CD14-positive monocyte (primary cell): Measurements from ENCODE around the gene RMI2. TPM values are rescaled to one million over a fixed set of nuclear protein-coding genes. Genes with fewer than 3 reads are reported as not detected.

Source experiments
- DNase-seq, 3 donors: peaks; one replicate each; pipeline ENCODE4 v3.0.0-alpha.2; 2011 to 2022
- H2AFZ ChIP-seq: 2 replicates; pipeline ENCODE4 v1.6.0; 2012; ENCODE audit warnings: mild to moderate bottlenecking, low read depth, low read length, inconsistent platforms; ENCODE audit not compliant: insufficient read depth, poor library complexity, severe bottlenecking
- H3K27ac ChIP-seq, 2 donors: 1 replicate in 1 of 2; 2 replicates in 1 of 2; pipeline ENCODE4 v1.5.1; 2012 to 2013; ENCODE audit warnings: low read length in 2 of 2, control low read depth in 1 of 2, inconsistent platforms in 1 of 2, low read depth in 1 of 2, mild to moderate bottlenecking in 1 of 2
- H3K27me3 ChIP-seq, 2 donors: one replicate each; pipeline versions ENCODE4 v1.6.0 to v1.6.1; 2011 to 2013; ENCODE audit warnings: low read length in 2 of 2; ENCODE audit not compliant: control insufficient read depth in 2 of 2, insufficient read depth in 2 of 2
- H3K36me3 ChIP-seq, 2 donors: replicated peaks in 1 of 2; 1 replicate in 1 of 2; 2 replicates in 1 of 2; pipeline versions ENCODE4 v1.5.1 to v1.6.1; 2012 to 2013; ENCODE audit warnings: low read length in 2 of 2, control low read depth in 1 of 2, inconsistent platforms in 1 of 2, mild to moderate bottlenecking in 1 of 2; ENCODE audit not compliant: insufficient read depth in 2 of 2, control insufficient read depth in 1 of 2
- H3K4me1 ChIP-seq, 2 donors: 1 replicate in 1 of 2; 2 replicates in 1 of 2; pipeline versions ENCODE4 v1.5.1 to v1.6.1; 2012 to 2013; ENCODE audit warnings: low read length in 2 of 2, control low read depth in 1 of 2, inconsistent platforms in 1 of 2, mild to moderate bottlenecking in 1 of 2, moderate library complexity in 1 of 2; ENCODE audit not compliant: insufficient read depth in 2 of 2, control insufficient read depth in 1 of 2
- H3K4me2 ChIP-seq: replicated peaks from 2 replicates; pipeline ENCODE3; 2012; ENCODE audit warnings: low read length, moderate library complexity, mild to moderate bottlenecking; ENCODE audit not compliant: poor library complexity, severe bottlenecking; ENCODE audit errors: extremely low read depth
- H3K4me3 ChIP-seq, 3 experiments: fragments of 200-600 bp in 1 of 3; sonication (generic) in 1 of 3; replicated peaks in 1 of 3; 1 replicate in 2 of 3; 2 replicates in 1 of 3; pipeline ENCODE4 v1.5.1; 2011 to 2013; ENCODE audit warnings: low read length in 3 of 3, mild to moderate bottlenecking in 3 of 3, control low read depth in 2 of 3, low read depth in 2 of 3, inconsistent platforms in 1 of 3, moderate library complexity in 1 of 3
- H3K79me2 ChIP-seq: 2 replicates; pipeline ENCODE4 v1.6.0; 2012; ENCODE audit warnings: mild to moderate bottlenecking, control low read depth, inconsistent platforms, low read length, moderate library complexity; ENCODE audit not compliant: insufficient read depth
- H3K9ac ChIP-seq: 2 replicates; pipeline ENCODE4 v1.6.0; 2017; ENCODE audit warnings: low read length, mild to moderate bottlenecking; ENCODE audit not compliant: insufficient read depth, poor library complexity, severe bottlenecking
- H3K9me3 ChIP-seq, 2 donors: replicated peaks in 1 of 2; 1 replicate in 1 of 2; 2 replicates in 1 of 2; pipeline versions ENCODE4 v1.5.1 to v1.6.1; 2012 to 2013; ENCODE audit warnings: low read length in 2 of 2, control low read depth in 1 of 2; ENCODE audit not compliant: control insufficient read depth in 1 of 2, insufficient read depth in 1 of 2
- H4K20me1 ChIP-seq: 2 replicates; pipeline ENCODE4 v1.6.0; 2012; ENCODE audit warnings: mild to moderate bottlenecking, low read length, control low read depth, moderate library complexity; ENCODE audit not compliant: insufficient read depth
- H3K27ac Mint-ChIP-seq, 7 donors: one replicate each; pipeline ENCODE4 v1.8.0; 2020; ENCODE audit warnings: mild to moderate bottlenecking in 7 of 7, mixed read lengths in 7 of 7, moderate library complexity in 6 of 7, inconsistent platforms in 2 of 7
- H3K27me3 Mint-ChIP-seq, 3 donors: one replicate each; pipeline ENCODE4 v1.8.0; 2021 to 2022; ENCODE audit warnings: low read depth in 3 of 3, mild to moderate bottlenecking in 3 of 3, mixed read lengths in 3 of 3, moderate library complexity in 3 of 3, inconsistent platforms in 1 of 3
- H3K36me3 Mint-ChIP-seq, 2 donors: one replicate each; pipeline ENCODE4 v1.8.0; 2020; ENCODE audit warnings: mixed read lengths in 2 of 2, inconsistent platforms in 1 of 2, mild to moderate bottlenecking in 1 of 2
- H3K4me1 Mint-ChIP-seq: one replicate; pipeline ENCODE4 v1.8.0; 2020; ENCODE audit warnings: mild to moderate bottlenecking, mixed read lengths
- H3K4me3 Mint-ChIP-seq, 2 donors: one replicate each; pipeline ENCODE4 v1.8.0; 2020; ENCODE audit warnings: mild to moderate bottlenecking in 2 of 2, mixed read lengths in 2 of 2, moderate library complexity in 1 of 2
- H3K9me3 Mint-ChIP-seq, 7 donors: one replicate each; pipeline ENCODE4 v1.8.0; 2020 to 2022; ENCODE audit warnings: mixed read lengths in 7 of 7, mild to moderate bottlenecking in 6 of 7, moderate library complexity in 6 of 7, inconsistent platforms in 2 of 7
- WGBS: methylation state at CpG from one replicate; pipeline ENCODE4 v1.1.5; 2013; ENCODE audit warnings: missing lambda C conversion rate; ENCODE audit not compliant: insufficient coverage; 5-methylcytosine and 5-hydroxymethylcytosine counted together
- intact Hi-C, 2 donors: fragments of 100-400 bp; cut with micrococcal nuclease; formaldehyde crosslinking; loops; one replicate each; pipeline versions ENCODE4 v1.15.0 to v1.15.1; 2023
- polyA plus RNA-seq, 3 donors: library from polyadenylated mRNA; depleted of rRNA in 1 of 3; unstranded in 2 of 3; stranded (reverse) in 1 of 3; fragments of 300-500 nt in 2 of 3; fragments of >200 nt in 1 of 3; fragmentation: Illumina TruSeq in 2 of 3; gene quantifications; 1 replicate in 2 of 3; 2 replicates in 1 of 3; pipeline ENCODE4 v1.2.3, GENCODE V29; 2012 to 2021
- TF ChIP-seq, protein P1 (sequence below): fragments of 200-600 bp; IDR thresholded peaks from one replicate; pipeline ENCODE4 v1.8.0; 2022; ENCODE audit warnings: antibody characterized with exemption, mild to moderate bottlenecking

The RMI2 gene
- polyA plus RNA-seq, 3 donors: 0.17 to 0.24 (median 0.23) TPM

DNA sequence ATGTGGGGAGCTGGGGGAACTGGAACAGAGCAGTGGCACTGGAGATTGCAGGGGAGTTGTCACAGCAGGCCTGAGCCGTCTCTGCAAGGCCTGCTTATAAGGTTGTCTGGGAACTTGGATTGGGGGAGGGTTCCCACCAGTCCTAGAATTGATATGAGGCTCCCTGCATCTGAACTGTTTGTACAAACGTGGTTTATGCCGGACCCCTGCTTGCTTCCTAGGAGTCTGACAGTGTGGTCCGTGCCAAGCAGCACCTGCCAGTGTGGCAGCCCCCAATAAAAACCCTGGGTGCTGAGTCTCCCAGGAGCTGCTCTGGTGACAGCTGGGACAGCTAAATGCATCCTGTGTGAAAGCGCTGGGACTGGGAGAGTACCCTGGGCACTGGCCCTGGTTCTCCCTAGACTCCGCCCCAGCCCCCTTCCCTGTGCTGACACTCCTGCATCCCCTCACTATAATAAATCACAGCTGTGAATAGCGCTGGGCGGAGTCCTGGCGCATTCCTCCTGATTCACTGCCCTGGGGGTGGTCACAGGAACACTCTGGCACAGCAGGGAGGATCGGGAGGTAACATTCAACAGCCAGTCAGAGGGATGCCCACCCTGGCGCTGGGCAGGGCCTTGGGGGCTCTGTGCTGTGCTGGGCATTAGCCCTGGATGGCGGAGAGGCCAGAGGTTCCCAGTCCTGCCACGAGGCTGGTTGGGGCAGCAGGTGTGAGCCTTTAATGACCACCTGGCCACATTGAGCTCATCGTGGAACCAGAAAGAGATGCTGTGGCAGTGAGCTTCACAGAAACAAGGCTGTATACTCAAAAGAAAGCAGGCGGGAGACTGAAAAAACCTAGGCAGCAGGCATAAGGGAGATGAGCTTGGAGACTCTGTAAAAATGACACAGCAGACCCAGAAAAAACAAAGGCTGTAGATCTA is 45.6 kb downstream of the RMI2 start:
- WGBS: 83% methylated on average over 14 of the region's 15 CpGs

DNA sequence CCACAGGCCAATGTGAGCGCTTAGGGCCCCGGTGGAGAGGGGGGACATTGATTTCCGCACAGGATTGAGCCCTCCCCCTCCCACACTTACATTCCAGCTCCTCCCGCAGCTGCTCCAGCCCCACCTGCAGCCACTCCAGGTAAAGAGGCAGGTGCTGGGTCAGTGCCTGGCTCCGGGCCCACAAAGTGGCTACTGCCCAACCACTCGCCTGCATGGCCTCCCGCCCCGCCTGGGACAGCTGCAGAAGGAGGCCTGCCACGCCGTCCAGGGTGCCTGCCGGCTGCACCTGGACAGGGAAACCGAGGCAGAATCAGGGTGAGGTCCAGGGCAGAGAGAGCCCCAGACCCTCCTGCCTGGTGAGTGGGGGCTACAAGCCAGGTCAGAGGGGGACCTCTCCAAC is 46.3 kb downstream of the RMI2 start:
- no peaks in the 10 kb centered on the region for H3K9me3 Mint-ChIP-seq
- Histone ChIP-seq H3K79me2 (no peaks in the 10 kb centered on the region), H3K4me2 (no peak overlapping the region), H3K27ac (no peak overlapping the region), H3K27me3 (peaks cover 0 to 11% of the 10 kb centered on the region in 2 donors), H3K36me3 (no peaks in the 10 kb centered on the region), H3K9me3 (no peaks in the 10 kb centered on the region), H3K4me3 (no peak overlapping the region), H2AFZ (no peak overlapping the region), H4K20me1 (no peaks in the 10 kb centered on the region), H3K4me1 (no peaks in the 10 kb centered on the region), H3K9ac (no peak overlapping the region)
- TF ChIP-seq, protein P1, sequence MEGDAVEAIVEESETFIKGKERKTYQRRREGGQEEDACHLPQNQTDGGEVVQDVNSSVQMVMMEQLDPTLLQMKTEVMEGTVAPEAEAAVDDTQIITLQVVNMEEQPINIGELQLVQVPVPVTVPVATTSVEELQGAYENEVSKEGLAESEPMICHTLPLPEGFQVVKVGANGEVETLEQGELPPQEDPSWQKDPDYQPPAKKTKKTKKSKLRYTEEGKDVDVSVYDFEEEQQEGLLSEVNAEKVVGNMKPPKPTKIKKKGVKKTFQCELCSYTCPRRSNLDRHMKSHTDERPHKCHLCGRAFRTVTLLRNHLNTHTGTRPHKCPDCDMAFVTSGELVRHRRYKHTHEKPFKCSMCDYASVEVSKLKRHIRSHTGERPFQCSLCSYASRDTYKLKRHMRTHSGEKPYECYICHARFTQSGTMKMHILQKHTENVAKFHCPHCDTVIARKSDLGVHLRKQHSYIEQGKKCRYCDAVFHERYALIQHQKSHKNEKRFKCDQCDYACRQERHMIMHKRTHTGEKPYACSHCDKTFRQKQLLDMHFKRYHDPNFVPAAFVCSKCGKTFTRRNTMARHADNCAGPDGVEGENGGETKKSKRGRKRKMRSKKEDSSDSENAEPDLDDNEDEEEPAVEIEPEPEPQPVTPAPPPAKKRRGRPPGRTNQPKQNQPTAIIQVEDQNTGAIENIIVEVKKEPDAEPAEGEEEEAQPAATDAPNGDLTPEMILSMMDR: no peak
- intact Hi-C loops: loop anchor here in 1 of 2 donors (10.0 kb wide), 1 partner anchor 427 kb away; no protein-coding TSS in a partner anchor
- no peak overlapping the region for H3K4me3 Mint-ChIP-seq
- 98% methylated on average over 10 of the region's 12 CpGs for WGBS
- no peak for DNase-seq
- H3K27ac Mint-ChIP-seq: no peak overlapping the region
- peaks cover 7% of the 10 kb centered on the region for H3K4me1 Mint-ChIP-seq
- H3K27me3 Mint-ChIP-seq: peaks cover 10 to 21% (median 16%) of the 10 kb centered on the region in 3 donors
- H3K36me3 Mint-ChIP-seq: no peaks in the 10 kb centered on the region

More for the DNA sequence above, 45.6 kb downstream of the RMI2 start:
- no peak overlapping the region for H3K4me3 ChIP-seq
- H3K27ac ChIP-seq: no peak overlapping the region
- no peak overlapping the region for H2AFZ ChIP-seq
- no peak for DNase-seq
- no peaks in the 10 kb centered on the region for H3K36me3 Mint-ChIP-seq
- peak overlapping the region in 1 of 7 donors; percentile 17 for H3K27ac Mint-ChIP-seq
- H3K27me3 Mint-ChIP-seq: peaks cover 14 to 27% (median 18%) of the 10 kb centered on the region in 3 donors
- no peaks in the 10 kb centered on the region for H3K36me3 ChIP-seq
- H3K9ac ChIP-seq: no peak overlapping the region
- no peaks in the 10 kb centered on the region for H3K4me1 ChIP-seq
- H3K79me2 ChIP-seq: no peaks in the 10 kb centered on the region
- H3K9me3 ChIP-seq: no peaks in the 10 kb centered on the region
- peaks cover 0 to 15% of the 10 kb centered on the region in 2 donors for H3K27me3 ChIP-seq
- H3K4me2 ChIP-seq: no peak overlapping the region
- H3K9me3 Mint-ChIP-seq: no peaks in the 10 kb centered on the region
- TF ChIP-seq, protein P1: no peak
- intact Hi-C loops: loop anchor here in 1 of 2 donors (10.0 kb wide), 1 partner anchor 426 kb away; no protein-coding TSS in a partner anchor
- peaks cover 7% of the 10 kb centered on the region for H3K4me1 Mint-ChIP-seq
- no peaks in the 10 kb centered on the region for H4K20me1 ChIP-seq
- no peak overlapping the region for H3K4me3 Mint-ChIP-seq
